Esophagus squamous epithelium (tissue), 4 donors: ENCODE results near the gene C12orf76.

Source experiments
- POLR2A ChIP-seq, 4 donors: fragments of 450-650 bp; IDR thresholded peaks; one replicate each; pipeline ENCODE4 v1.6.1; 2017; ENCODE audit warnings: antibody characterized with exemption in 4 of 4, mild to moderate bottlenecking in 4 of 4, moderate library complexity in 3 of 4
- TF ChIP-seq, protein P1 (sequence below), 6 experiments: fragments of 450-650 bp in 4 of 6; fragments of 200-600 bp in 2 of 6; sonication (generic) in 2 of 6; IDR thresholded peaks; one replicate each; pipeline ENCODE4 v1.5.1; 2016 to 2019; ENCODE audit warnings: antibody characterized with exemption in 6 of 6, mild to moderate bottlenecking in 4 of 6, moderate library complexity in 4 of 6

DNA sequence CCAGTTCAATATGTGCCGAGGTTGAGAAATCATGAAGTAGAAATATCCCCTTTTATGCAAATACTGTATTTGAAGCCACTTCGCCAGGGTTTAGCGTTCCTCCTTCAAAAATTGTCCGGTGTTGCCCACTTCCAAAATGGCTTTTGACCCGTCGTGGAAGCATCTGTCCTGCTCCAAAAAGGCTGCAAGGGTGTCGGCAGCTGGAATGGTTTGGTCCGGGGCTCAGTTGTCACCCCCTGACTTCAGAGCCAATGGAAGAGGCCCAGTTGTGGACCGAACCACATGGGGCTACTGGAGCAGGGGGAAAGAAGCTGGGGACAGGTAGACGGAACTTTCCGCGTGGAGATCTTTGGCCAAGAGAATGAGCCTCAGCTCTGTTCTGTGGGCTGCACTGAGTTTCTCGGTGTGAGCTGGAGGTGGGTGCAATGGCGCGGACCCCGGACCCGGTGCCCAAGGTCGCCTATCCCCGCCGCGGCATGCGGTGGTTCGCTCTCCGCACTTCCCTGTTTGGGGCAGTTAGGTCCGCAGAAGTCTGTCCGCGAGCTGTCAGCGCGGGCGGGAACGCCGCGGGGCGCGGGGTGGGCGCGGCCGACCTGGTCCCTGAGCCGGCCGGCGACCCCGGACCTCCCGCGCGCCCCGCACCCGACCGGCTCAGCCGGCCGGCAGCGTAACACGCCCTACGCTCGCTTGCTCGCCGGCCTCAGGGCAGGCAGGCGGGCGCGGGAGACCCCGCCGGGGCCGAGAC, 49.2 kb downstream of the C12orf76 start, which contains the start of gene ANKRD13A:
- TF ChIP-seq, protein P1, sequence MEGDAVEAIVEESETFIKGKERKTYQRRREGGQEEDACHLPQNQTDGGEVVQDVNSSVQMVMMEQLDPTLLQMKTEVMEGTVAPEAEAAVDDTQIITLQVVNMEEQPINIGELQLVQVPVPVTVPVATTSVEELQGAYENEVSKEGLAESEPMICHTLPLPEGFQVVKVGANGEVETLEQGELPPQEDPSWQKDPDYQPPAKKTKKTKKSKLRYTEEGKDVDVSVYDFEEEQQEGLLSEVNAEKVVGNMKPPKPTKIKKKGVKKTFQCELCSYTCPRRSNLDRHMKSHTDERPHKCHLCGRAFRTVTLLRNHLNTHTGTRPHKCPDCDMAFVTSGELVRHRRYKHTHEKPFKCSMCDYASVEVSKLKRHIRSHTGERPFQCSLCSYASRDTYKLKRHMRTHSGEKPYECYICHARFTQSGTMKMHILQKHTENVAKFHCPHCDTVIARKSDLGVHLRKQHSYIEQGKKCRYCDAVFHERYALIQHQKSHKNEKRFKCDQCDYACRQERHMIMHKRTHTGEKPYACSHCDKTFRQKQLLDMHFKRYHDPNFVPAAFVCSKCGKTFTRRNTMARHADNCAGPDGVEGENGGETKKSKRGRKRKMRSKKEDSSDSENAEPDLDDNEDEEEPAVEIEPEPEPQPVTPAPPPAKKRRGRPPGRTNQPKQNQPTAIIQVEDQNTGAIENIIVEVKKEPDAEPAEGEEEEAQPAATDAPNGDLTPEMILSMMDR (IDR thresholded peaks at IDR 0.05) = peak in 1 of 6 experiments; percentile 4
- TF ChIP-seq POLR2A (IDR thresholded peaks at IDR 0.05) = peak in 2 of 4 donors; percentile 77 to 90
